ENCODE data around the gene FBP1.

The FBP1 gene

DNA sequence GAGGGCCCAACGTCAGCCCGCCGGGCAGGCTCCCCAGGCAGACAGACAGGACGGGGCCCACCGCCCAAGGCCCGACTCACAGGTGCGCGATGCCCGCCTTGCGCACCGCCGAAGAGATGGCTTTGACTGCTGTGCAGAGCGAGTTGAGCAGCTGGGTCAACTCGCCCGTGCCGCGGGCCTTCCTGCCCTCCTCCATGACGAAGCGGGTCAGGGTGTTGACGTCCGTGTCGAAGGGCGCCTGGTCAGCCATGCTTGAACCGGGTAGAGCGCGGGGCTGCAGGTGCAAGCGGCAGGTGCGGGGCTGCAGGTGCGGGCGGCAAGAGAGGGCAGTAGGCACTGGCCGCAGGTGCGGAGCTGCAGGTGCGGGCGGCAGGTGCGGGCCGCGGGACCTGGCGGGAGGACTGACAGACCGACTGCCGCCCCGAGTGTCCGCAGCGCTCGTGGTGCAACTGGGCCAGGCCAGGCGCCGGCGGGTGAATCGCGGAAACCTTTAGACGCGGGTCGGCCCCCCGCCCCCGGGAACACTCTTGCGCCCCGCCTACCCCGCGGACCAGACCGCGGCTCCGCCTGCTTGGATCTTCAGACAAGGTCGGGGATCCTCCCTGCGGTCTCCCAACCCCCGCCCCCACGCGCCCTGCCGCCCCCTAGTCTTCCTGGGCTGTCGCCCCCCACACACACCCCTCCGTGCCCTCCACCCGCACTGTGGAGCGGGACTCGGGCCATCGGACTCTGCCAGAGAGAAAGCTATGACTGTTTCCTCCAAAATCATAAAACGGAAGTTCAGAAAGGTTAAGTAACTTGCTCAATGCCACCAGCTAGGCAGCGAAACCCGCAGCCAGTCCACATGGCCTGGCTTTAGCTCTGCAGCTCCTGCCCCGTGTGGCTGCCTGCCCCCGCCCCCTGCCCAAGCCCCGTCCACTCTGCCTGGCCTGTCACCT is at the start of gene FBP1:
FBP1 (minus strand) TSS at position 458 of the 938 bp plus-strand sequence; CDS start at position 250, 208 bp downstream.
- DNase-seq: peak; percentile 73

GRCh38 chr9:94687451-94687850 is 48.1 kb upstream of the FBP1 start:
- DNase-seq: no peak

DNA sequence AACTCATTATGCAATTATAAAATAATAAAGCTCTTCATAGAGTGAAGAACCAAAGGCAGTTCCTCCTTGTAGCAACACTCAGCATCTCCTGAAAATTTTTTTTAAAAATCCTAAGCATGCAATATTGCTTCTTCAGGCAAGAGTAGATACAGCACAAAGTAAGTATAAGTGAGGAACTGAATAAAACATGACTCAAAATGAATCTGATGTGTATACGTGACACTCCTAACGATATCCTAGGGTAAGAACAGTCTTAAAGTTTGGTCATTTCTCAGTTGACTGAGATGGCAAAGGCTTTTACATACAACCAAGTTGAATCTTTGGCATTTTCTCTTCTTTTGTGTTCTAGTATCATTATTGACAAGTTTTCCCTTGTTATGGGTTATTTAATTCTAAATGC is 46.0 kb upstream of the FBP1 start:
- DNase-seq: no peak

- peak; percentile 81 for DNase-seq
These were observed 42.2 kb upstream of the FBP1 start for GRCh38 chr9:94681508-94681907.

GRCh38 chr9:94680621-94681020 is 41.3 kb upstream of the FBP1 start:
- DNase-seq: no peak

GRCh38 chr9:94680020-94680419 is 40.7 kb upstream of the FBP1 start:
- no peak for DNase-seq

DNA sequence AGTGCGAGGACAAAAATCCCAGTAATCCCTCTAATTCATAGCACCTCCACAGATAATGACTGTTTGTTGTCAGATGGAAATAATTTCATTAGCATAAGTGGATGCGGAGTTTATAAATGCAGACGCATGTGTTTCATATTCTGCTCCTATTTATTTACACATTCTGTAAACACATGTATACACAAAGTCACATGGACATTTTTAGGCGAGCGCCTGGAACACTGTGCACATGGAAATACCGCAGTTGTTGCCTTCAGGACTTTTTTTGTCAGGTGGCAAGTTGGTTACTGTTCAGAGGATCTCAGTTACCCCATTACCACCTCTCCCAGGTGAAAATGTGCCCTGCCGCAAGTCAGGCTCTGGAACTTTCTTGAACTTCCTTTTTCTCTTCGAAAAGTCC is 40.3 kb upstream of the FBP1 start:
- DNase-seq: no peak

DNA sequence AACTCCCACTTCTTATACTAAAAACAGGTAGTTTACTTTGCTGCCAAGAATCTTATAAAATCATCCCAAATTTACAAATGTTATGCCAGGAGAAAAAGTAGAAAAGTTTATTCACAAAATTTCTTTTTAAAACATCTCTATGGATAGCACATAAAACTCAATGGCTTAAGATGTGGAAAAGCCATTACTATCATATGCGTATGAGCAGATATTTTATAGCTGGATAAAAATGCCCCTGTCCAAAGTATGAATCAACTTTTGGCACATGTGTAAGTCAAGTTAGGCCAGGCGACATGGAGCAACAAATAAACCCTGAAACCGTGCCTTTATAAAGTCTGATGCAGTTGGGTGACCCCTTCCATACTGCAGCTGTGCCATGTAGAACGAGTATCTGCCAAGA is 38.6 kb upstream of the FBP1 start:
- DNase-seq: no peak

DNA sequence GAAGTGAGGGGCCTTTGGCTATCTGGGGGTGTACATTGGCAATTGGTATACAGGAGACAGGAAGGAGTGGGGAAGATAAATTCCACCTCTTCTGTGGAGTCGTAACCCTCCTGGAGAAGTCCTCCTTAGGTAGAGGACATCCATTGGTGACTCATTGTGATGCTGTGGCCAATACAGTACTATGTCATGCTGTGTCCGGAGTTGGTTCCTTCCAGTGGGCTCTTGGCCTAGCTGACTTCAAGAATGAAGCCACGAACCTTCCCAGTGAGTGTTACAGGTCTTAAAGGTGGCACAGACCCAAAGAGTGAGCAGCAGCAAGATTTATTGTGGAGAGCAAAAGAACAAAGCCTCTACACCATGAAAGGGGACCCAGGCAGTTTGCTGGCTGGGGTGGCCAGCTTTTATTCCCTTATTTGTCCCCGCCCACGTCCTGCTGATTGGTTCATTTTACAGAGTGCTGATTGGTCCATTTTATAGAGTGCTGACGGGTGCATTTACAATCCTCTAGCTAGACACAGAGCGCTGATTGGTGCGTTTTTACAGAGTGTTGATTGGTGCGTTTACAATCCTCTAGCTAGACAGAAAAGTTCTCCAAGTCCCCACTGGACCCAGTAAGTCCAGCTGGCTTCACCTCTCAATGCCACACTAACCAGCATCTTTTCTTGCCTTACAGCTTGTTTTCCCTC is 37.3 kb upstream of the FBP1 start:
- no peak for DNase-seq

- DNase-seq: no peak
These were observed 35.9 kb upstream of the FBP1 start for GRCh38 chr9:94675008-94675881.

GRCh38 chr9:94672811-94673487 is 33.6 kb upstream of the FBP1 start:
- DNase-seq: no peak

- DNase-seq: peak; percentile 86
These were observed 29.8 kb upstream of the FBP1 start for GRCh38 chr9:94668928-94669729.

GRCh38 chr9:94668418-94668927 is 29.2 kb upstream of the FBP1 start:
- no peak for DNase-seq

GRCh38 chr9:94666364-94667099 is 27.2 kb upstream of the FBP1 start:
- no peak for DNase-seq

DNA sequence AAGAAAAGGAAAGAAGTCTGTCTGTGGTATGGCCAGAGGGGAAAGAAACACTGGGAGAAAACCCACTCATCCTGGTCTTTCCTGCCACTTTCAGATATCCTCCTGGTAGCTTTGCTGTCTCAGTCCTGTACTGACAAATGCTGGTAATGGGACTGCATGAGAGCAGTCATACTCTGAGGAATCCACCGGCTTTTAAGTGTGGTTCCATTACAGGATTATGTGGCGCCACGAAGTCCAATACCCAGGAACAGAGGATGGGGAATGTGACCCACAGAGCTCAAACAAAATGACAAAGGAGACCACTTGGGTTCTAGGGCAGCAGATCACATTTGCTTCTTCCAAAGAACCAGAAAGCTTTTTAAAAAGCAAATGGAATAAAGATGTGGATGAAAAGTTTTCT is 26.3 kb upstream of the FBP1 start:
- DNase-seq: no peak

DNA sequence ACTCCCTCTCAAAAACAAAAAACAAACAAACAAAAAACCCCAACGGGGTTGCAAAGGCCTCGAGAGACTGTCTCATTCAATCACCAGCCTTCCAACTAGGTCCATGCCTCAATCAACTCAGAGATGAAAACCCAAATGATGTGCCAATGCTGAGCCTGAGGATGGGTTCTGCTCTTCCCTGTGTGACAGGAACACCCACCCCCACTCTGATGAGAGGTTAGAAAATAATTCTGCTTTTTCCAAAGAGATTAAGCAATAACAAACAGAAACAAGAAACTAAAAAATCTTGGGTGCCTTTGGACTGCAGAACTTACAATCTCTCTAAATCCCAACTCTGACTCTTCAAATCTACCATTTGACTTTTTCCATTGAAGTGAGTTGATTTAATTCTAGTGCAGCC is 25.5 kb upstream of the FBP1 start:
- no peak for DNase-seq

- DNase-seq: no peak
These were observed 24.3 kb upstream of the FBP1 start for GRCh38 chr9:94663640-94664039.

GRCh38 chr9:94663140-94663539 is 23.8 kb upstream of the FBP1 start:
- DNase-seq: no peak

DNA sequence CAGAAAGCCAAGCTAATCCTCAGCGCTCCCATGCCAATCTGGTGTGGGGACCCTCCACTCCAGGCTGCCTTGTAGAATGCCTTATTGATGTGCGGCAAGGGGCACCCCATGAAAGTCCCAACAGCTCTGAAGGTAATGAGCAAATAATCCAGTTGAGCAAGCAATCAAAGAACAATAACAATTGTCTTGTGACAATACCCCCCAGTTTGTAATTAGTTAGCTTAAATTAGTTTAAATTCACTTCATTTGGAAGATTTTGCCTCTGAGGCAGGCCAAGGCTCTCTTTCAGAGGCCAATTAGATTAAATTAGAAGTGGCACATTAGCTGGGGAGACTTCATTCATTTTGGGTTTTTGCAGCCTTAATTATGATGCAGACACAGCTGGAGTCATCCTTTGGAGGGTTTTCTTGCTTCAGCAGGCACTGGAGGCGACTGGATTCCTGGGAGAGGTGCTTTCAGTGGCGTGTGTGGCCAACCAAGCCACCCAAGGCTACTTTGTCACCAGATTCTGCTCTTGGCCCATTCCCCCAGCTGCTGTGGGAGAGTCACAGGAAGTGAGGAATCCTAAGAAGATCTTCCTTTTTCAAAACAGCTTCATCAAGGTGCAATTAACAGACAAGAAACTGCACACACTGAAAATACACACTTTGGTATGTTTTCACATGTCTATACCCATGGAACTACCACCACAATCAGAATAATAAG is 17.9 kb upstream of the FBP1 start:
- no peak for DNase-seq

- DNase-seq: peak; percentile 82
These were observed 16.9 kb upstream of the FBP1 start for GRCh38 chr9:94656200-94656599.
